HPDE6-E6E7 (cell line): ENCODE results near the gene PAX7.

Source experiments
- DNase-seq: peaks from one replicate; pipeline ENCODE4 v3.0.0; 2011; ENCODE audit warnings: missing footprints; ENCODE audit errors: extremely low spot score

Gene PAX7

DNA sequence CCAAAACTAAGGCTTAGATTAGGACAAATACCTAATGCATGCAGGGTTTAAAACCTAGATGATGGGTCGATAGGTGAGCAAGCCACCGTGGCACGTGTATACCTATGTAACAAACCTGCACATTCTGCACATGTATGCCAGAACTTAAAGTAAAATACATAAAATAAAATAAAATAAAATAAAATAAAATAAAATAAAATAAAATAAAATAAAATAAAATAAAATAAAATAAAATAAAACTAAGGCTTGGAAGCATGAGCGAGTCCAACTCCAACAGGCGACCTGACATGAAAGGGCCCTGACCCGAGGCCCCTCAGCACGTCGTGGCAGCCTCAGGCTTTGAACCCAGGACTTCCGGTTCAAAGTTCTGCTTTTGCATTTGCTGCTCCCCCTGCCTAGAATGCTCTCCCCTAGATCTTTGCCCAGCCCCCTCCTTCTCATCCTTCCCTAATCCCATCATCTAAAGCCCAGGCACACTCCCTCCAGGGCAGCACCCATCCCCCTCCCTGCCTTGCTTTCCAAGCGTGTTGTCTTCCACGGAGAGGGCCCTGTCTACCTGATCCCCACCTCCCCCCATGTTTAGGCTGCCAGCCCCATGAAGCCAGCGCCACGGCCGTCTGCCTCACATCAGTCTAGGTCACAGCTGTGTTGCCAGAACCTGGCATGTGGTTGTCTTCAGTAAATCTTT is 164.5 kb downstream of the PAX7 start:
- DNase-seq = no peak

DNA sequence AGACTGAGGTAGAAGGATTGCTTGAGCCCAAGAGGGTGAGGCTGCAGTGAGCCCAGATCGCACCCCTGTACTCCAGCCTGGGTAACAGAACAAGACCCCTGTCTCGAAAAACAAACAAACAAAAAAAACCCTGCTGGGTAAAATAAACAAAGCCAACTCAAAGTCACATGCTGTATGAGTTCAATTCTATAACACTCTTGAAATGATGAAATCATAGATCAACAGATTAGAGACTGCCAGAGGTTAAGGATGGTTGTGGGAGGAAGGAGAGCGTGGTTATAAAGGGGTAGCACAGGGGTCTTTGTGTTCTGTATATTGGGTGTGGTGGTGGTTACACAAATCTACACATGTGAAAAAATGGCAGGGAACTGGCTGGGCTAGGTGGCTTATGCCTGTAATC is 166.3 kb downstream of the PAX7 start:
- no peak for DNase-seq
